ENCODE measurements around the gene CTNND1.

- TF ChIP-seq CTCF (IDR thresholded peaks at IDR 0.05): no peak
- no peak for TF ChIP-seq POLR2A (IDR thresholded peaks at IDR 0.05)
These were observed 31.9 kb downstream of the CTNND1 start for GRCh38 chr11:57793351-57794115.

Measured in ovary (tissue), 3 donors.